IMR-90 (cell line): ENCODE results near the gene CRACR2B. TPM values are rescaled to one million over a fixed set of nuclear protein-coding genes. Genes with fewer than 3 reads are reported as not detected.
A peak's percentile ranks its signal among the peaks of the same experiment; 100 is the strongest.

ENCODE experiments used
- ATAC-seq: fragments of 200-7000 bp; cut with Tn5 transposase; 2 replicates; pipeline ENCODE4 v1.9.1; 2020; ENCODE audit warnings: low read depth, mild to moderate bottlenecking, moderate library complexity
- BruUV-seq: library from RNA; stranded (reverse); fragments of 400-500 nt; replicated peaks from 2 replicates; lab custom pipeline; 2021; lab: Mats Ljungman, UMichigan
- CTCF ChIA-PET: fragments of 300-600 bp; formaldehyde crosslinking; extraction: SDS; loops from one replicate; lab custom pipeline; 2021; ENCODE audit warnings: antibody characterized with exemption; lab: Yijun Ruan, JAX
- POLR2A ChIA-PET: fragments of 300-600 bp; sonication (Branson Sonifier 250); formaldehyde crosslinking; loops from one replicate; lab custom pipeline; 2022; ENCODE audit warnings: antibody characterized with exemption; ENCODE audit not compliant: unreplicated experiment; lab: Charles Lee
- DNase-seq: peaks from one replicate; pipeline ENCODE4 v3.0.0; 2013
- H2AFZ ChIP-seq: replicated peaks from 2 replicates; pipeline ENCODE3; 2013; ENCODE audit warnings: low read length, mild to moderate bottlenecking; ENCODE audit not compliant: poor library complexity
- H2AK5ac ChIP-seq: 2 replicates; pipeline ENCODE4 v1.6.1; 2013; ENCODE audit warnings: low read depth, low read length, inconsistent platforms
- H2AK9ac ChIP-seq: replicated peaks from 2 replicates; pipeline ENCODE3; 2013; ENCODE audit warnings: mild to moderate bottlenecking, low read depth, low read length, moderate library complexity; ENCODE audit not compliant: poor library complexity
- H2BK120ac ChIP-seq: 2 replicates; pipeline ENCODE4 v1.6.1; 2013; ENCODE audit warnings: low read depth, low read length, inconsistent platforms
- H2BK15ac ChIP-seq: 3 replicates; pipeline ENCODE4 v1.6.1; 2013; ENCODE audit warnings: low read depth, low read length, inconsistent platforms
- H2BK20ac ChIP-seq: 2 replicates; pipeline ENCODE4 v1.6.1; 2013; ENCODE audit warnings: low read depth, mild to moderate bottlenecking, inconsistent platforms, low read length, moderate library complexity
- H2BK5ac ChIP-seq: 2 replicates; pipeline ENCODE4 v1.6.1; 2013; ENCODE audit warnings: mild to moderate bottlenecking, low read depth, low read length, inconsistent platforms; ENCODE audit not compliant: poor library complexity, severe bottlenecking
- H3K14ac ChIP-seq: replicated peaks from 2 replicates; pipeline ENCODE4 v1.6.1; 2013; ENCODE audit warnings: low read depth, low read length, inconsistent platforms
- H3K18ac ChIP-seq: 2 replicates; pipeline ENCODE4 v1.6.1; 2013; ENCODE audit warnings: low read depth, low read length, control low read depth
- H3K23ac ChIP-seq: 2 replicates; pipeline ENCODE4 v1.6.1; 2013; ENCODE audit warnings: low read depth, low read length, inconsistent platforms
- H3K27ac ChIP-seq: 2 replicates; pipeline ENCODE4 v1.5.1; 2013; ENCODE audit warnings: mild to moderate bottlenecking, control low read depth, low read length; ENCODE audit not compliant: insufficient read depth
- H3K27me3 ChIP-seq: 2 replicates; pipeline ENCODE4 v1.6.1; 2013; ENCODE audit warnings: low read length; ENCODE audit not compliant: control insufficient read depth, insufficient read depth
- H3K36me3 ChIP-seq: 2 replicates; pipeline ENCODE4 v1.6.1; 2013; ENCODE audit warnings: low read length, mixed read lengths; ENCODE audit not compliant: control insufficient read depth, insufficient read depth
- H3K4ac ChIP-seq: 2 replicates; pipeline ENCODE4 v1.6.1; 2013; ENCODE audit warnings: low read depth, low read length, inconsistent platforms
- H3K4me1 ChIP-seq: 2 replicates; pipeline ENCODE4 v1.6.1; 2013; ENCODE audit warnings: low read length, mixed read lengths; ENCODE audit not compliant: control insufficient read depth, insufficient read depth
- H3K4me2 ChIP-seq: 2 replicates; pipeline ENCODE4 v1.6.1; 2013; ENCODE audit warnings: low read depth, mild to moderate bottlenecking, control low read depth, low read length, moderate library complexity
- H3K4me3 ChIP-seq: 2 replicates; pipeline ENCODE4 v1.5.1; 2013; ENCODE audit warnings: low read depth, mild to moderate bottlenecking, control low read depth, low read length, moderate library complexity; ENCODE audit not compliant: insufficient read depth
- H3K56ac ChIP-seq: 2 replicates; pipeline ENCODE4 v1.6.1; 2013; ENCODE audit warnings: low read length, inconsistent platforms; ENCODE audit not compliant: insufficient read depth; ENCODE audit errors: extremely low read depth
- H3K79me1 ChIP-seq, 2 experiments: 2 replicates each; pipeline ENCODE4 v1.6.1; 2013; ENCODE audit warnings: low read length in 2 of 2, inconsistent platforms in 1 of 2, low read depth in 1 of 2
- H3K9ac ChIP-seq: 2 replicates; pipeline ENCODE4 v1.6.1; 2013; ENCODE audit warnings: low read depth, low read length, control low read depth
- H3K9me1 ChIP-seq: 2 replicates; pipeline ENCODE4 v1.6.1; 2013; ENCODE audit warnings: low read length, inconsistent platforms; ENCODE audit not compliant: insufficient read depth
- H3K9me3 ChIP-seq: 2 replicates; pipeline ENCODE4 v1.6.1; 2013; ENCODE audit warnings: low read length; ENCODE audit not compliant: control insufficient read depth, insufficient read depth
- H4K20me1 ChIP-seq: 2 replicates; pipeline ENCODE4 v1.6.1; 2013; ENCODE audit warnings: low read length, inconsistent platforms; ENCODE audit not compliant: insufficient read depth
- H4K5ac ChIP-seq: 2 replicates; pipeline ENCODE4 v1.6.1; 2013; ENCODE audit warnings: mild to moderate bottlenecking, low read depth, low read length, control low read depth
- H4K8ac ChIP-seq, 2 experiments: 2 replicates each; pipeline ENCODE4 v1.6.1; 2013; ENCODE audit warnings: low read depth in 2 of 2, low read length in 2 of 2, control low read depth in 1 of 2, inconsistent platforms in 1 of 2
- H4K91ac ChIP-seq: 2 replicates; pipeline ENCODE4 v1.6.1; 2013; ENCODE audit warnings: low read depth, low read length, inconsistent platforms; ENCODE audit not compliant: insufficient read depth
- BHLHE40 ChIP-seq: fragments of 150-350 bp; IDR thresholded peaks from 2 replicates; pipeline ENCODE4 v1.6.1; 2016; ENCODE audit warnings: mild to moderate bottlenecking, low read depth, low read length
- CEBPB ChIP-seq: IDR thresholded peaks from 2 replicates; pipeline ENCODE4 v1.6.1; 2012; ENCODE audit warnings: low read depth, low read length, improper control_type of control experiment
- CHD1 ChIP-seq: IDR thresholded peaks from 2 replicates; pipeline ENCODE4 v1.6.1; 2012; ENCODE audit warnings: low read depth, low read length, improper control_type of control experiment
- MAFK ChIP-seq: IDR thresholded peaks from 2 replicates; pipeline ENCODE4 v1.6.1; 2012; ENCODE audit warnings: low read depth, low read length, improper control_type of control experiment
- MAZ ChIP-seq: IDR thresholded peaks from 2 replicates; pipeline ENCODE4 v1.6.1; 2012; ENCODE audit warnings: low read depth, mild to moderate bottlenecking, low read length, improper control_type of control experiment, moderate library complexity, borderline replicate concordance
- MXI1 ChIP-seq: IDR thresholded peaks from 2 replicates; pipeline ENCODE4 v1.6.1; 2012; ENCODE audit warnings: low read depth, mild to moderate bottlenecking, low read length, moderate library complexity, borderline replicate concordance
- NFE2L2 ChIP-seq: fragments of 150-350 bp; IDR thresholded peaks from 2 replicates; pipeline ENCODE4 v1.6.1; 2016; ENCODE audit warnings: low read depth, mild to moderate bottlenecking, low read length
- RAD21 ChIP-seq: IDR thresholded peaks from 2 replicates; pipeline ENCODE4 v1.6.1; 2012; ENCODE audit warnings: low read length, improper control_type of control experiment
- RCOR1 ChIP-seq: IDR thresholded peaks from 2 replicates; pipeline ENCODE4 v1.6.1; 2012; ENCODE audit warnings: mild to moderate bottlenecking, low read length, improper control_type of control experiment; ENCODE audit not compliant: insufficient replicate concordance
- RFX5 ChIP-seq: IDR thresholded peaks from 2 replicates; pipeline ENCODE4 v1.8.0; 2012; ENCODE audit warnings: low read depth, mild to moderate bottlenecking, low read length, moderate library complexity
- SMC3 ChIP-seq: fragments of 150-350 bp; IDR thresholded peaks from 2 replicates; pipeline ENCODE4 v1.6.1; 2016; ENCODE audit warnings: low read depth, mild to moderate bottlenecking, antibody characterized with exemption, low read length, moderate library complexity
- WGBS, 2 experiments: methylation state at CpG; one replicate each; pipeline versions ENCODE4 v1.1.5 to v1.1.7; 2013; ENCODE audit warnings: missing lambda C conversion rate in 2 of 2; ENCODE audit not compliant: insufficient read length in 1 of 2; ENCODE audit errors: extremely low coverage in 2 of 2; 5-methylcytosine and 5-hydroxymethylcytosine counted together
- dilution Hi-C: fragments of 300-500 bp; cut with HindIII; formaldehyde crosslinking; loops from one replicate; pipeline ENCODE4 v1.14.3; 2018; ENCODE audit warnings: low sequenced_read_pairs; ENCODE audit not compliant: unreplicated experiment
- in situ Hi-C: fragments of 300-500 bp; cut with MboI; formaldehyde crosslinking; loops from 3 replicates; pipeline ENCODE4 v1.14.3; 2019; ENCODE audit warnings: low sequenced_read_pairs, inconsistent platforms, mixed read lengths
- intact Hi-C: fragments of 100-400 bp; cut with micrococcal nuclease; formaldehyde crosslinking; loops from 2 replicates; pipeline ENCODE4 v1.10.0; 2022
- polyA plus RNA-seq, 3 experiments: library from polyadenylated mRNA; depleted of rRNA; stranded (reverse); fragments of >200 nt; gene quantifications; 2 replicates each; pipeline ENCODE4 v1.2.3, GENCODE V29; 2012; ENCODE audit warnings: low replicate concordance in 1 of 3
- total RNA-seq: library from RNA; depleted of rRNA; stranded (reverse); fragments of >200 nt; gene quantifications from 2 replicates; pipeline ENCODE4 v1.2.3, GENCODE V29; 2012
- TF ChIP-seq, protein P1 (sequence below): fragments of 150-350 bp; IDR thresholded peaks from 2 replicates; pipeline ENCODE4 v1.6.1; 2017; ENCODE audit warnings: mild to moderate bottlenecking, antibody characterized with exemption, low read length, low read depth
- TF ChIP-seq, protein P2 (sequence below): conservative IDR thresholded peaks from 2 replicates; pipeline ENCODE4 v1.5.1; 2012; ENCODE audit warnings: mild to moderate bottlenecking, low read depth, low read length, improper control_type of control experiment
- TF ChIP-seq, protein P3 (sequence below): fragments of 150-350 bp; IDR thresholded peaks from 2 replicates; pipeline ENCODE4 v1.6.1; 2016; ENCODE audit warnings: low read depth, mild to moderate bottlenecking, low read length, moderate library complexity, borderline replicate concordance

CRACR2B gene
- total and polyA plus RNA-seq, 2 of the 4 experiments (the other 2 are of a cell fraction): 0.54 to 2.5 TPM

DNA sequence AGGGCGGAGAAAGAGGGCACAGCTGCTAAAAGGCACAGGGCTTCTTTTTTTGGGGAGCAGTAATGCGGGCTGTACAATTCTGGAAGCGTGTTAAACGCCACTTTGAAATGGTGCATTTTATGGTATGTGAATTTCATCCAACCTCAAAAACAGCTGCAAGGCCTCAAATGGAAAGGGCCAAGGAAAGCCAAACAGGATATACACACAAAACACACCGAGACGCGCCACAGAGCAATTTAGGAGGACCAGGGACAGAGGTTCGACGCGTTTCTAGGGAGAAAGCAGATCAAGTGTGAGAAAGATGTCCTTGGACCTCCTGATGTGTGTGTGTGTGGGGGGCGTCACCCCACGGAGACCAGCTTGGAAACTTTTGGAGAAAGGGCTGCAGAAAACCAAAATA is 46.0 kb downstream of the CRACR2B start:
- Histone ChIP-seq H2BK120ac (no peak overlapping the region), H3K23ac (no peak overlapping the region), H4K5ac (no peak overlapping the region), H2BK15ac (no peak overlapping the region), H4K8ac (no peak overlapping the region), H3K4ac (no peak overlapping the region), H2BK20ac (no peak overlapping the region), H2AK5ac (no peak overlapping the region), H2AK9ac (no peak overlapping the region), H3K14ac (no peak overlapping the region), H2BK5ac (no peak overlapping the region), H4K91ac (no peak overlapping the region), H3K4me3 (no peak overlapping the region), H2AFZ (no peak overlapping the region), H3K9me3 (no peaks in the 10 kb centered on the region), H3K4me1 (no peaks in the 10 kb centered on the region; the same call in 1 of the 2 replicates), H3K18ac (no peak overlapping the region), H3K27ac (no peak overlapping the region), H3K27me3 (no peaks in the 10 kb centered on the region), H3K79me1 (no peaks in the 10 kb centered on the region), H3K56ac (no peak overlapping the region), H3K9ac (no peak overlapping the region), H3K9me1 (peaks cover 3% of the 10 kb centered on the region), H4K20me1 (peaks cover 4% of the 10 kb centered on the region; the same call in 1 of the 2 replicates), H3K4me2 (no peak overlapping the region), H3K36me3 (peaks cover 4% of the 10 kb centered on the region; the same call in 1 of the 2 replicates)
- DNase-seq (peak; percentile 11), ATAC-seq (no peak)
- in situ Hi-C loops (no loop called here), intact Hi-C loops (no loop called here), dilution Hi-C loops (no loop called here)
- BruUV-seq: no TSS peak
- POLR2A ChIA-PET: no interaction called here
- CTCF ChIA-PET: no interaction called here
- TF ChIP-seq NFE2L2 (no peak), RAD21 (no peak), RFX5 (no peak), RCOR1 (no peak), CHD1 (no peak), SMC3 (no peak), CEBPB (no peak), MXI1 (no peak), MAFK (no peak), MAZ (no peak), BHLHE40 (no peak)
- TF ChIP-seq, protein P1, sequence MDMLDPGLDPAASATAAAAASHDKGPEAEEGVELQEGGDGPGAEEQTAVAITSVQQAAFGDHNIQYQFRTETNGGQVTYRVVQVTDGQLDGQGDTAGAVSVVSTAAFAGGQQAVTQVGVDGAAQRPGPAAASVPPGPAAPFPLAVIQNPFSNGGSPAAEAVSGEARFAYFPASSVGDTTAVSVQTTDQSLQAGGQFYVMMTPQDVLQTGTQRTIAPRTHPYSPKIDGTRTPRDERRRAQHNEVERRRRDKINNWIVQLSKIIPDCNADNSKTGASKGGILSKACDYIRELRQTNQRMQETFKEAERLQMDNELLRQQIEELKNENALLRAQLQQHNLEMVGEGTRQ: no peak
- TF ChIP-seq, protein P2, sequence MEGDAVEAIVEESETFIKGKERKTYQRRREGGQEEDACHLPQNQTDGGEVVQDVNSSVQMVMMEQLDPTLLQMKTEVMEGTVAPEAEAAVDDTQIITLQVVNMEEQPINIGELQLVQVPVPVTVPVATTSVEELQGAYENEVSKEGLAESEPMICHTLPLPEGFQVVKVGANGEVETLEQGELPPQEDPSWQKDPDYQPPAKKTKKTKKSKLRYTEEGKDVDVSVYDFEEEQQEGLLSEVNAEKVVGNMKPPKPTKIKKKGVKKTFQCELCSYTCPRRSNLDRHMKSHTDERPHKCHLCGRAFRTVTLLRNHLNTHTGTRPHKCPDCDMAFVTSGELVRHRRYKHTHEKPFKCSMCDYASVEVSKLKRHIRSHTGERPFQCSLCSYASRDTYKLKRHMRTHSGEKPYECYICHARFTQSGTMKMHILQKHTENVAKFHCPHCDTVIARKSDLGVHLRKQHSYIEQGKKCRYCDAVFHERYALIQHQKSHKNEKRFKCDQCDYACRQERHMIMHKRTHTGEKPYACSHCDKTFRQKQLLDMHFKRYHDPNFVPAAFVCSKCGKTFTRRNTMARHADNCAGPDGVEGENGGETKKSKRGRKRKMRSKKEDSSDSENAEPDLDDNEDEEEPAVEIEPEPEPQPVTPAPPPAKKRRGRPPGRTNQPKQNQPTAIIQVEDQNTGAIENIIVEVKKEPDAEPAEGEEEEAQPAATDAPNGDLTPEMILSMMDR: no peak
- TF ChIP-seq, protein P3, sequence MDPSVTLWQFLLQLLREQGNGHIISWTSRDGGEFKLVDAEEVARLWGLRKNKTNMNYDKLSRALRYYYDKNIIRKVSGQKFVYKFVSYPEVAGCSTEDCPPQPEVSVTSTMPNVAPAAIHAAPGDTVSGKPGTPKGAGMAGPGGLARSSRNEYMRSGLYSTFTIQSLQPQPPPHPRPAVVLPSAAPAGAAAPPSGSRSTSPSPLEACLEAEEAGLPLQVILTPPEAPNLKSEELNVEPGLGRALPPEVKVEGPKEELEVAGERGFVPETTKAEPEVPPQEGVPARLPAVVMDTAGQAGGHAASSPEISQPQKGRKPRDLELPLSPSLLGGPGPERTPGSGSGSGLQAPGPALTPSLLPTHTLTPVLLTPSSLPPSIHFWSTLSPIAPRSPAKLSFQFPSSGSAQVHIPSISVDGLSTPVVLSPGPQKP: no peak
- WGBS, 2 experiments: 33% methylated on average over 1 of the region's 12 CpGs; no CpG with 5 or more reads in 1 of the 2 experiments
